Stomach (tissue), 4 donors: ENCODE measurements around the gene CACNB2.

Experiments used
- CTCF ChIP-seq, 7 experiments: fragments of 450-650 bp in 4 of 7; fragments of 200-600 bp in 3 of 7; sonication (generic) in 3 of 7; IDR thresholded peaks; one replicate each; pipeline ENCODE4 v1.5.1; 2016 to 2019; ENCODE audit warnings: antibody characterized with exemption in 7 of 7, control low read depth in 2 of 7, mild to moderate bottlenecking in 1 of 7
- EP300 ChIP-seq: sonication (generic); formaldehyde crosslinking; IDR thresholded peaks from one replicate; pipeline ENCODE4 v1.6.1; 2017; ENCODE audit warnings: antibody characterized with exemption
- POLR2A ChIP-seq, 4 donors: fragments of 450-650 bp; IDR thresholded peaks; one replicate each; pipeline ENCODE4 v1.6.1; 2016; ENCODE audit warnings: antibody characterized with exemption in 4 of 4, control low read depth in 2 of 4, mild to moderate bottlenecking in 1 of 4, moderate library complexity in 1 of 4
- POLR2AphosphoS5 ChIP-seq, 3 donors: sonication (generic); formaldehyde crosslinking; IDR thresholded peaks; one replicate each; pipeline ENCODE4 v1.6.1; 2016; ENCODE audit warnings: antibody characterized with exemption in 3 of 3

GRCh38 chr10:18572959-18573561 is 432.8 kb downstream of the CACNB2 start:
- TF ChIP-seq CTCF (IDR thresholded peaks at IDR 0.05), result no peak
- no peak for TF ChIP-seq POLR2A (IDR thresholded peaks at IDR 0.05)
- no peak for TF ChIP-seq POLR2AphosphoS5 (IDR thresholded peaks at IDR 0.05)
- TF ChIP-seq EP300, result no peak
